Measurements from ENCODE around the gene PLEKHO2.
A peak's percentile ranks its signal among the peaks of the same experiment; 100 is the strongest.

The PLEKHO2 gene

GRCh38 chr15:64877435-64877834, 35.7 kb downstream of the PLEKHO2 start:
- no peak for TF ChIP-seq FOXP2 (optimal IDR thresholded peaks at IDR 0.05; ENCODE audit: borderline replicate concordance, extremely low read depth, extremely low read length, insufficient read depth)
- TF ChIP-seq POLR2AphosphoS5 (IDR thresholded peaks at IDR 0.05; ENCODE audit: low read depth, low read length) = no peak
- TF ChIP-seq SIN3A (IDR thresholded peaks at IDR 0.05; ENCODE audit: borderline replicate concordance, insufficient read depth, low read length) = no peak
- no peak for TF ChIP-seq TAF1 (IDR thresholded peaks at IDR 0.05; ENCODE audit: borderline replicate concordance, insufficient read depth, low read length)
- no peak for TF ChIP-seq REST (IDR thresholded peaks at IDR 0.05; ENCODE audit: insufficient read depth in 1 of 2, low read depth in 2 of 2, low read length in 2 of 2)

GRCh38 chr15:64878705-64879104, 37.0 kb downstream of the PLEKHO2 start:
- TF ChIP-seq REST (IDR thresholded peaks at IDR 0.05; ENCODE audit: insufficient read depth in 1 of 2, low read depth in 2 of 2, low read length in 2 of 2) (no peak), FOXP2 (optimal IDR thresholded peaks at IDR 0.05; ENCODE audit: borderline replicate concordance, extremely low read depth, extremely low read length, insufficient read depth) (peak; percentile 84)

- TF ChIP-seq REST (IDR thresholded peaks at IDR 0.05; ENCODE audit: insufficient read depth in 1 of 2, low read depth in 2 of 2, low read length in 2 of 2) (no peak), TAF1 (IDR thresholded peaks at IDR 0.05; ENCODE audit: borderline replicate concordance, insufficient read depth, low read length) (no peak), POLR2AphosphoS5 (IDR thresholded peaks at IDR 0.05; ENCODE audit: low read depth, low read length) (no peak), FOXP2 (optimal IDR thresholded peaks at IDR 0.05; ENCODE audit: borderline replicate concordance, extremely low read depth, extremely low read length, insufficient read depth) (no peak), SIN3A (IDR thresholded peaks at IDR 0.05; ENCODE audit: borderline replicate concordance, insufficient read depth, low read length) (no peak)
Observed at GRCh38 chr15:64883100-64883581, 41.4 kb downstream of the PLEKHO2 start.

- TF ChIP-seq FOXP2 (optimal IDR thresholded peaks at IDR 0.05; ENCODE audit: borderline replicate concordance, extremely low read depth, extremely low read length, insufficient read depth) = no peak
- no peak for TF ChIP-seq SIN3A (IDR thresholded peaks at IDR 0.05; ENCODE audit: borderline replicate concordance, insufficient read depth, low read length)
- TF ChIP-seq POLR2AphosphoS5 (IDR thresholded peaks at IDR 0.05; ENCODE audit: low read depth, low read length) = no peak
- no peak for TF ChIP-seq TAF1 (IDR thresholded peaks at IDR 0.05; ENCODE audit: borderline replicate concordance, insufficient read depth, low read length)
- TF ChIP-seq REST (IDR thresholded peaks at IDR 0.05; ENCODE audit: insufficient read depth in 1 of 2, low read depth in 2 of 2, low read length in 2 of 2) = no peak
Observed at GRCh38 chr15:64883997-64884511, 42.3 kb downstream of the PLEKHO2 start.

GRCh38 chr15:64884679-64885078, 43.0 kb downstream of the PLEKHO2 start:
- TF ChIP-seq SIN3A (IDR thresholded peaks at IDR 0.05; ENCODE audit: borderline replicate concordance, insufficient read depth, low read length) (no peak), POLR2AphosphoS5 (IDR thresholded peaks at IDR 0.05; ENCODE audit: low read depth, low read length) (no peak), TAF1 (IDR thresholded peaks at IDR 0.05; ENCODE audit: borderline replicate concordance, insufficient read depth, low read length) (no peak), REST (IDR thresholded peaks at IDR 0.05; ENCODE audit: insufficient read depth in 1 of 2, low read depth in 2 of 2, low read length in 2 of 2) (no peak), FOXP2 (optimal IDR thresholded peaks at IDR 0.05; ENCODE audit: borderline replicate concordance, extremely low read depth, extremely low read length, insufficient read depth) (no peak)

Data from PFSK-1 (cell line).